Measurements from ENCODE around the gene FGF14.
A peak's percentile ranks its signal among the peaks of the same experiment; 100 is the strongest.

Gene FGF14

DNA sequence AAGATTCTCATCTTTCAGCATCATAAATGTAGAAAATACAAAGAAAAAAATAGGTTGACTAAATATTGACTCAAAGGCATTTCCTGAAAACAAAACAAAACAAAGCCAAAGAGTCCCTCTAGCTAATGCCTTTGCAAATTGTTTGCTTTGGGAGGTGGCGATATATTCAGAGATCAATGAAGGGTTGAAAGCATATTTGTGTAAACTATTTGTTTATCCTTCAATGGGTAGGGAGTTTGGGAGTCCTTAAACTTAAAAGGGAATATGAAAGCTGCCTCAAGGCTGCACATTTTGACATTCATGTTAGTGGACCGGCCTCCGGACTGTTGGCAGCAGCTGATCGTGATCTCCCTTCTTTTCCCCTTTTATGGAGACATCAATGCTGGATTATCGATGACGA is 691.9 kb downstream of the FGF14 start:
- TF ChIP-seq, protein P1, sequence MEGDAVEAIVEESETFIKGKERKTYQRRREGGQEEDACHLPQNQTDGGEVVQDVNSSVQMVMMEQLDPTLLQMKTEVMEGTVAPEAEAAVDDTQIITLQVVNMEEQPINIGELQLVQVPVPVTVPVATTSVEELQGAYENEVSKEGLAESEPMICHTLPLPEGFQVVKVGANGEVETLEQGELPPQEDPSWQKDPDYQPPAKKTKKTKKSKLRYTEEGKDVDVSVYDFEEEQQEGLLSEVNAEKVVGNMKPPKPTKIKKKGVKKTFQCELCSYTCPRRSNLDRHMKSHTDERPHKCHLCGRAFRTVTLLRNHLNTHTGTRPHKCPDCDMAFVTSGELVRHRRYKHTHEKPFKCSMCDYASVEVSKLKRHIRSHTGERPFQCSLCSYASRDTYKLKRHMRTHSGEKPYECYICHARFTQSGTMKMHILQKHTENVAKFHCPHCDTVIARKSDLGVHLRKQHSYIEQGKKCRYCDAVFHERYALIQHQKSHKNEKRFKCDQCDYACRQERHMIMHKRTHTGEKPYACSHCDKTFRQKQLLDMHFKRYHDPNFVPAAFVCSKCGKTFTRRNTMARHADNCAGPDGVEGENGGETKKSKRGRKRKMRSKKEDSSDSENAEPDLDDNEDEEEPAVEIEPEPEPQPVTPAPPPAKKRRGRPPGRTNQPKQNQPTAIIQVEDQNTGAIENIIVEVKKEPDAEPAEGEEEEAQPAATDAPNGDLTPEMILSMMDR (IDR thresholded peaks at IDR 0.05; ENCODE audit: low read depth, low read length): no peak
- DNase-seq (ENCODE audit: extremely low read depth, low read depth): no peak

DNA sequence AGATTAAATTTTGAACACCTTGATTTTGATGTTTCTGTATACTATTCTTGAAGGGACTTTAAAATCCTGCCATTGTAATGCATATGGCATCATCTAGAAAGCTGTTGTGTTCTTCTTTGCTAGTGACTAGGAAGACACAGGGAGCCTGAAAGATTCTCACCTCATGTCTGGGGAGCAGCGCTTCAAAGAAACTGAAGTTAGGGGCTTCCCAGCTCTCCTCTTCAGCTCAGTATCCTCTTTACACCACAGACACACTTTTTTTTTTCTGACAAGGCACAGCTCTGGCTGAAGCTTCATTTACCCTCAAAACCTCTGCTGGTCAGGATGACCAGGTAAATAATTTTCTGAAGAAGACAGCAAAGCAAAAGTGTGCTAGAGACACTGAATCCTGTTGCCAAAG is 693.7 kb downstream of the FGF14 start:
- TF ChIP-seq, protein P1 (IDR thresholded peaks at IDR 0.05; ENCODE audit: low read depth, low read length): no peak
- DNase-seq (ENCODE audit: extremely low read depth, low read depth): no peak

DNA sequence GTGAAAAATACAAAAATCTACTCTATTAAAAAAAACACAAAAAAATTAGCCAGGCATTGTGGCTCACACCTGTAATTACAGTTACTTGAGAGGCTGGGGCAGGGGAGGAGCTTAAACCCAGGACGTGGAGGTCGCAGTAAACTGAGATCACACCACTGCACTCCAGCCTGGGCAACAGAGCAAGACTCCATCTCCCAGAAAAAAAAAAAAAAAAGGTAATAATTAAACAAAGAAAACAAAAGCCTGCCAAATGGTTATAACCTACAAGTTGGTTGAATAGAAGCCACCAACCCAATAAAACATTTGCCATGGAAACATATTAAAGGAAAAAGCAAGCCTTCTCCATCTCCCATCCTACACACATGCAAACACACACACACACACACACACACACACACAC is 694.2 kb downstream of the FGF14 start:
- no peak for DNase-seq (ENCODE audit: extremely low read depth, low read depth)

DNA sequence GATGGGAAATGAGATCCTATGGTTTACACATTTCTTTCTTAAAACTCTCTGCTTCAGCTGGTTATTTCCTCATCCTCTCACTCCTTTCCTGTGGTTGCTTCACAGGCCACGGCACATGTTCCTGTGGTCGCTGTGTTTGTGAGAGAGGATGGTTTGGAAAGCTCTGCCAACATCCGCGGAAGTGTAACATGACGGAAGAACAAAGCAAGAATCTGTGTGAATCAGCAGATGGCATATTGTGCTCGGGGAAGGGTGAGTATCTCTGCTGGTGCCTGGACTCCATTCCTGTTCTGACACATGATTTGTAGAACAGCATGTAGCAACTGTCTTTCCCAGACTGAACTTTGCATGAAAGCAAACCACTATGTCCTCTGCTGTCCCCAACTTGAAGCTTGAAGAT is 695.2 kb downstream of the FGF14 start:
- TF ChIP-seq, protein P1 (IDR thresholded peaks at IDR 0.05; ENCODE audit: low read depth, low read length): no peak
- DNase-seq (ENCODE audit: extremely low read depth, low read depth): peak; percentile 86

More for the DNA sequence above, 694.2 kb downstream of the FGF14 start:
- TF ChIP-seq, protein P1 (IDR thresholded peaks at IDR 0.05; ENCODE audit: low read depth, low read length): no peak

DNA sequence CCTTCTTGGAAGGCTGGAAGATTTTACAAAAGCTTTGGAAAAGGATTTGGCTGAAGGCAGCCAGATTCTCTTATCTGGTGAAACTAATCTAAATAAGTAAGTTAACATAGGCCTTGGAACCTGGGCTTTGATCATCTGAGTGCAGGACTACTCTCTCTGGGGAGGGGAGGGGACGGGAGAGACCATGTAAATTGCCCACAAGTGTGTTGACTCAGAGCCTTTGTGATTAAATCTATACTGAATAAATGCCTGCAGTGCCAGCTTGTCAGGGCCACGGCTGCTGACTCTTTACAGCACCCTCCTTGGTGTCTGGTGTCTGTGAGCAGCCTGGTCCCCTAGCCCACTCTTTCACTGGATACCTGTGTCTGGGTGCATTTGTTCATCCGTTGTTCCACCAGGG is 698.0 kb downstream of the FGF14 start:
- no peak for DNase-seq (ENCODE audit: extremely low read depth, low read depth)
- TF ChIP-seq, protein P1 (IDR thresholded peaks at IDR 0.05; ENCODE audit: low read depth, low read length): no peak

DNA sequence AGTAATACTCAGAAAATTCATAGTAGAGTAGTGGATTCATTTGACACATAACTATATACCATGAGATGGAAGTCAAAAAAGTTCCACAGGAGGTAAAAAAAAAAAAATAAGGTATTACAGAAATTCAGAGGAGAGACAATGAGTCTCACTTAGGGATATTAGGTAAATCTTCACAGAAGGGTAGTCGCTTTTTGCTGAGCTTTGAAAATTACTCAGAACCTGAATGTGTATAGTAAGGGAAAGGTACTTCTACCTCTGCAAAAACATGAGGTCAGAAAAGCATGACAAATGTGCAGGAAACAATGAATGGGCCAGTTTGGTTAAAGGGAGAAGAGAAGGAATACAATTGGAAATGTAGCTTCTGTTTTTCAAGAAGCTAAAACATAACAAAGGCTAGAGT is 698.8 kb downstream of the FGF14 start:
- no peak for DNase-seq (ENCODE audit: extremely low read depth, low read depth)

DNA sequence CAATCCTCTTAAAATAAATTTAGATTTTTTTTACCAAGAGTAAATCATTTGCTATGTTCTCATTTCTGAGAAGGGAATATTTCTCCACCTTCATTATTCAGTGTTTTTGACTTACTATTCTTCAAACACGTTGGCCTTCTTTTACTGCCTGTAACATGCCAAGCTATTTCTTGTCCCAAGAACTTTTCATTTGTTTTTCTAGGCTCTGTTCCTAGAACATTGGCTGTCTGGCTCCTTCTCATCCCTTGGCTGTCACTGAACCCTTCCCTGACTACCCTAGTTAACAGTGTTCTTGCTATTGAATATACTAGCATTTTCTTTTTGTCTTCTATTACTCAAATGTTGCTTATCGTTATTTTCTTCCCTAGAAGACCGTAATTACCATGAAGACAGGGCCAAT is 701.2 kb downstream of the FGF14 start:
- TF ChIP-seq, protein P1 (IDR thresholded peaks at IDR 0.05; ENCODE audit: low read depth, low read length): no peak
- no peak for DNase-seq (ENCODE audit: extremely low read depth, low read depth)

More for the DNA sequence above, 698.8 kb downstream of the FGF14 start:
- TF ChIP-seq, protein P1 (IDR thresholded peaks at IDR 0.05; ENCODE audit: low read depth, low read length): no peak
